Measurements from ENCODE around the gene LIN9.

- TF ChIP-seq PKNOX1 (IDR thresholded peaks at IDR 0.05) (no peak), FOXK2 (IDR thresholded peaks at IDR 0.05) (no peak), LEF1 (IDR thresholded peaks at IDR 0.05; ENCODE audit: borderline replicate concordance) (no peak), SP1 (IDR thresholded peaks at IDR 0.05) (no peak)
These were observed 28.4 kb upstream of the LIN9 start for GRCh38 chr1:226337276-226337875.

Measured in HEK293T (cell line).